ENCODE results near the gene SFT2D3. TPM values are rescaled to one million over a fixed set of nuclear protein-coding genes. Genes with fewer than 3 reads are reported as not detected.

SFT2D3 gene
- total RNA-seq, 1 donor from 2014 or later = 15.3 TPM

DNA sequence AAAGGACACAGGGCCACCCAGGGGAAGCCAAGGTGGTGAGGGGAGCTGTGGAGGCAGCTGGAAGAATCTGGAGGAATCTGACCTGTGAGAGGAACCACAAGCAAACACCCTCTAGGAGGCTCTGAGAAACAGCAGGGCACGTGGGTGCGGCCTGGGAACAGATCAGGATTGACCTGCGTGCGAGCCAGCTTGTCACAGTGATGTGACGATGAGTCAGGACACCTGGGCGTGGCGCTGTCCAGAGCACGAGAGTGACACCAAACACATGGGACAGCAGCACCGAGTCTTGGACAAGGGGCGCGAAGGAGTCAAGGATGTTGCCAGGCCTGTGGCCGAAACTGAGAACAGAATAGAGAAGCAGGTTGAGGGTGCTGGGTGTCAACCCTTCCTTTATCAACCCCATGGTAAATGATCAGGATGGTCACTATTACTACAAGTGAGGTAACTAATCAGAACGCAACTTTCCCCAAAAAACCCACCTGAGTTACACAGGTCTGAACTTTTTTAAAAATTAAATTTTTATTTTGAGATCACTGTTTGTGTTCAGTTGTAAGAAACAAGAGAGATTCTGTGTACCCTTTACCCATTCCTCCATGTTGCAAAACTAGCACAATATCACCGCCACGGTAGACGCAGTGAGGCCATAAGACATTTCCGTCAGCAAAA is 637 bp upstream of the SFT2D3 start:
- peaks cover 18% of the 10 kb centered on the region for H3K4me1 Mint-ChIP-seq (ENCODE audit: low read depth)
- peaks cover 6% of the 10 kb centered on the region for H3K36me3 Mint-ChIP-seq (ENCODE audit: insufficient read depth)
- no peak for DNase-seq (ENCODE audit: low spot score, unreplicated experiment)
- no peaks in the 10 kb centered on the region for H3K9me3 Mint-ChIP-seq (ENCODE audit: low read depth)
- H3K27ac Mint-ChIP-seq = peak overlapping the region; percentile 99
- H3K27me3 Mint-ChIP-seq = no peaks in the 10 kb centered on the region
- TF ChIP-seq, protein P1, sequence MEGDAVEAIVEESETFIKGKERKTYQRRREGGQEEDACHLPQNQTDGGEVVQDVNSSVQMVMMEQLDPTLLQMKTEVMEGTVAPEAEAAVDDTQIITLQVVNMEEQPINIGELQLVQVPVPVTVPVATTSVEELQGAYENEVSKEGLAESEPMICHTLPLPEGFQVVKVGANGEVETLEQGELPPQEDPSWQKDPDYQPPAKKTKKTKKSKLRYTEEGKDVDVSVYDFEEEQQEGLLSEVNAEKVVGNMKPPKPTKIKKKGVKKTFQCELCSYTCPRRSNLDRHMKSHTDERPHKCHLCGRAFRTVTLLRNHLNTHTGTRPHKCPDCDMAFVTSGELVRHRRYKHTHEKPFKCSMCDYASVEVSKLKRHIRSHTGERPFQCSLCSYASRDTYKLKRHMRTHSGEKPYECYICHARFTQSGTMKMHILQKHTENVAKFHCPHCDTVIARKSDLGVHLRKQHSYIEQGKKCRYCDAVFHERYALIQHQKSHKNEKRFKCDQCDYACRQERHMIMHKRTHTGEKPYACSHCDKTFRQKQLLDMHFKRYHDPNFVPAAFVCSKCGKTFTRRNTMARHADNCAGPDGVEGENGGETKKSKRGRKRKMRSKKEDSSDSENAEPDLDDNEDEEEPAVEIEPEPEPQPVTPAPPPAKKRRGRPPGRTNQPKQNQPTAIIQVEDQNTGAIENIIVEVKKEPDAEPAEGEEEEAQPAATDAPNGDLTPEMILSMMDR (IDR thresholded peaks at IDR 0.05; ENCODE audit: unreplicated experiment) = no peak
- H3K4me3 Mint-ChIP-seq (ENCODE audit: low read depth) = peak overlapping the region; percentile 90

DNA sequence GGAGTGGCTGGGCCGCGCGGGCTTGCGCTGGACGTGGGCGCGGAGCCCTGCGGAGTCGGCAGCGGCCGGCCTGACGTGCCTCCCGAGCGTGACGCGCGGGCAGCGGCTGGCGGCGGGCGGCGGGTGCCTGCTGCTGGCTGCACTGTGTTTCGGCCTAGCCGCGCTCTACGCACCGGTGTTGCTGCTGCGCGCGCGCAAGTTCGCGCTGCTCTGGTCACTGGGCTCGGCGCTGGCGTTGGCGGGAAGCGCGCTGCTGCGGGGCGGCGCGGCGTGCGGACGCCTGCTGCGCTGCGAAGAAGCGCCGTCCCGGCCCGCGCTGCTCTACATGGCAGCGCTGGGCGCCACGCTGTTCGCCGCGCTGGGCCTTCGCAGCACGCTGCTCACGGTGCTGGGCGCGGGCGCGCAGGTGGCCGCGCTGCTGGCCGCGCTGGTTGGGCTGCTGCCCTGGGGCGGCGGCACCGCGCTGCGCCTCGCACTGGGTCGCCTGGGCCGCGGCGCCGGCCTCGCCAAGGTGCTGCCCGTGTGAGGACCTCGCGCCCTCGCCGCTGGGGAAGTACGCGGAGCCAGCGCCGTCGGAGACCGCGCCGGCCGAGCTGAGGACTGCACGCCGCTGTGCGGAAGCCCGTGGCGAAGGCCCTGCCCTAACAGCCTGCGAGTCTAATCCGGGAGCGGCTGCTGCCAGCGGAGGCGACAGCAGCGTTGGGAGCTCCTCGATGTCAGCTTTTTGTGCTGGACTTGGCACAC is 526 bp downstream of the SFT2D3 start:
- H3K9me3 Mint-ChIP-seq (ENCODE audit: low read depth) = no peaks in the 10 kb centered on the region
- peak; percentile 72 for DNase-seq (ENCODE audit: low spot score, unreplicated experiment)
- peaks cover 8% of the 10 kb centered on the region for H3K36me3 Mint-ChIP-seq (ENCODE audit: insufficient read depth)
- peak overlapping the region; percentile 90 for H3K4me3 Mint-ChIP-seq (ENCODE audit: low read depth)
- H3K27ac Mint-ChIP-seq = peak overlapping the region; percentile 99
- TF ChIP-seq, protein P1 (IDR thresholded peaks at IDR 0.05; ENCODE audit: unreplicated experiment) = peak; percentile 44
- H3K27me3 Mint-ChIP-seq = no peaks in the 10 kb centered on the region
- peaks cover 18% of the 10 kb centered on the region for H3K4me1 Mint-ChIP-seq (ENCODE audit: low read depth)

DNA sequence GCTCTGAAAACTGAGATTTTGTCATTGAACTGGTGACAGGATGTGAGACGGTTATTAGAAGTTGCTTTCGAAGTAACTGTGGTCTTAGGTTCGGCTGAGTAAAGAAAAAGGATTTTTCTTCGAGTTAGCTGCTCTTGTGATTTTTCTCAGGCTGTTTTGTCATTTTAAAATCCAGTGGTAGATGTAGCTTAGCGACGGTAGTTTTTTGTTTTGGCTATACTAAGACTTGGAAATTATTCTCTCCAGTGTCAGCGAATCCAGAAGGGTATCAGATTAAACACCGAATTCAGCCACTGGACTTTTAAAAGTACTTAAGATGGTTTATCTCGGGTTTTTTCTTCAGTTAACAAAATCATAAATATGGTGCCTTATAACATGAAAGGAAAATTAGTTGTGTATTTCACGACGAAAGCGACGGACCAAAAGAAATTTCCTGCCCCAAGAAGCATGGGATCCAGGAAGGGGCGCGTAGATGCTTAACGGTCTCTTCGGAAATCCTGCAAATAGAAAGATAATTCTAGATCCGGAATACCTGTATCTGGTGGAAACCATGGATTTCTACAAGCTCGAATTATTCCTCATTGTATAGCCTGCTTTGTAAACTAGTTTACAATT is 1.2 kb downstream of the SFT2D3 start:
- H3K4me1 Mint-ChIP-seq (ENCODE audit: low read depth) = peaks cover 18% of the 10 kb centered on the region
- TF ChIP-seq, protein P1 (IDR thresholded peaks at IDR 0.05; ENCODE audit: unreplicated experiment) = no peak
- no peaks in the 10 kb centered on the region for H3K27me3 Mint-ChIP-seq
- H3K27ac Mint-ChIP-seq = peak overlapping the region; percentile 84
- peak overlapping the region; percentile 74 for H3K4me3 Mint-ChIP-seq (ENCODE audit: low read depth)
- no peaks in the 10 kb centered on the region for H3K9me3 Mint-ChIP-seq (ENCODE audit: low read depth)
- peaks cover 11% of the 10 kb centered on the region for H3K36me3 Mint-ChIP-seq (ENCODE audit: insufficient read depth)
- DNase-seq (ENCODE audit: low spot score, unreplicated experiment) = no peak

DNA sequence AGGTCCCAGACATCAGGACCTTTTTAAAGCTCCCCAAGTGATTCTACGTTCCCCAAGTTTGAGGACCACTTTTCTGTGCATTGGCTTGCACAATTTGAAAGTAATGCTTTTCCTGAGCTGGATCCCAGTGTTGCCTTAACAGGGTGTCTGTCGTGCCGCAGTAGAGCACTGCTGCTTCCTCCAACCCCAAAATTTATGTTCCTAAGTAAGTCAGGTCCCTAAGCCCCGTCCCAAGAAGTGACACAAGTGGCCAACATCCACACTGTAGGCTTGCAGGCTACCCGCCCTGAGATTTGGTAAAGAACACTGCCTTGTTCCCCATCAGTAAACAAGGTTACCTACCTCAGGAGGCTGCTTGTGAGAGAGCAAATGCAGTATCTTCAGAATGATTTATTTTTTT is 2.0 kb downstream of the SFT2D3 start:
- Mint-ChIP-seq H3K4me3 (ENCODE audit: low read depth) (peak overlapping the region; percentile 74), H3K36me3 (ENCODE audit: insufficient read depth) (peaks cover 15% of the 10 kb centered on the region), H3K4me1 (ENCODE audit: low read depth) (peaks cover 18% of the 10 kb centered on the region), H3K27ac (no peak overlapping the region), H3K27me3 (no peaks in the 10 kb centered on the region), H3K9me3 (ENCODE audit: low read depth) (no peaks in the 10 kb centered on the region)
- TF ChIP-seq, protein P1 (IDR thresholded peaks at IDR 0.05; ENCODE audit: unreplicated experiment) = no peak
- no peak for DNase-seq (ENCODE audit: low spot score, unreplicated experiment)

DNA sequence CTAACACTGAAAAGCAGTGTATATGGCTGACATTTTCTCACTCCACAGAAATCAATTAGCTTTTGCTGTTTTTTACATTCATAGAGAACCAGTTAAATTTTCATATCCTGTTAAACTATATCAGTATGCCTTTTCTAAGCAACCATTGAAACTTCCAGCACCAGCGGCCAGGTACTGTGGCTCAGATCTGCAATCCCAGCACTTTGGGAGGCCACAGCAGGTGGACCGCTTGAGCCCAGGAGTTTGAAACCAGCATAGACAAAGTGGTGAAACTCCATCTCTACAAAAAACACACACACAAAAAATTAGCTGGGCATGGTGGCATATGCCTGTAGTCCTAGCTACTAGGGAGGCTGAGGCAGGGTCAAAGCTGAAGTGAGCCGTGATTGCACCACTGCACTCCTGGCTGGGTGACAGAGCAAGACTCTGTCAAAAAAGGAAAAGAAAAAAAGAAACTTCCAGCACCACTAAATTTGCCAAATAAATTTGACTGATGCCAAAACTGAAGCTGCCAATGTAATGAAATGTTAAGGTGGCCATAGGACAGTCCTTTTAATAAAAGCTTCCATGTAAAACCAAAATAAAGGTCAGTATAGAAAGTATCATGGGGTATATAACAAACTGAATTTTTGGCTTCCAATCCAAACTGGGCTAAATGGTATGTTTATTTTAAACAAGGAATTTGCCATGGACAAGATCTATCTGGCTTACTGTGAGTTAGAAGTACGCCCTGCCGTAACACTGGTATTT is 3.5 kb downstream of the SFT2D3 start:
- Mint-ChIP-seq H3K4me1 (ENCODE audit: low read depth) (peaks cover 18% of the 10 kb centered on the region), H3K27ac (no peak overlapping the region), H3K9me3 (ENCODE audit: low read depth) (no peaks in the 10 kb centered on the region), H3K4me3 (ENCODE audit: low read depth) (no peak overlapping the region), H3K36me3 (ENCODE audit: insufficient read depth) (peaks cover 19% of the 10 kb centered on the region), H3K27me3 (no peaks in the 10 kb centered on the region)
- TF ChIP-seq, protein P1 (IDR thresholded peaks at IDR 0.05; ENCODE audit: unreplicated experiment) = no peak
- DNase-seq (ENCODE audit: low spot score, unreplicated experiment) = no peak
